ENCODE data around the gene PER2. TPM values are rescaled to one million over a fixed set of nuclear protein-coding genes. Genes with fewer than 3 reads are reported as not detected.

The PER2 gene
- total and polyA plus RNA-seq, 10 donors: 2.0 to 16.2 (median 12.0) TPM

DNA sequence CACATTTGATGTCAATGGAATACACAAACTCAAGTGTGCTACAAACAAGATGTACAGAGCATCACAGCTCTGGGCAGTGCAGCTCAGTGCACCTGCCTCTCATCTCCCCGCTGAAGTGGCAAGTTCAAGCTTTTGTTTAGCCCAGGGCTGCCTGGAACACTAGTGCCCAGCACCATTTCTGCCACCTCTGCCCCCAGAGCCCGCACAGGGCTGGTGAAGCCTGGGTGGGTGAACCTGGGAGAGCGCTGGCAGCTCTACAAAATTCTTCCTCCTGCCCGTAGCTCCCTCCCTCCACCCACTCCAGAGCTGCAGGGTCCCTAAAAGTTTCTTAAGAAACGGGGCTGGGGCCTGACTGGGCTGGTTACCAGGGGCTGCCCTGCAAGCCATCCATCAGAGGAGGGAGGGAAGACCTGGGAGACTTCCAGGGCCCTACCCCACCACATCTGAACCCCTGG, 50.1 kb downstream of the PER2 start:
- Histone ChIP-seq H3K36me3 (no peaks in the 10 kb centered on the region), H3K9me3 (no peaks in the 10 kb centered on the region), H3K27ac (no peak overlapping the region), H3K4me3 (peak overlapping the region in 1 of 8 donors; percentile 90), H3K27me3 (replicated peaks in 1 of 7) (peaks cover 0 to 65% (median 13%) of the 10 kb centered on the region in 7 donors), H3K4me1 (peaks cover 11 to 56% (median 38%) of the 10 kb centered on the region in 6 donors)
- intact Hi-C loops (cut with DNase I; ENCODE audit: low total_unique reads): no loop called here
- TF ChIP-seq POLR2AphosphoS5 (IDR thresholded peaks at IDR 0.05): no peak
- no peak for TF ChIP-seq POLR2A (IDR thresholded peaks at IDR 0.05)
- DNase-seq: peak; percentile 59
- WGBS, 5 donors: 83 to 92% (median 86%) methylated on average over 2 to 5 of the region's 5 CpGs

DNA sequence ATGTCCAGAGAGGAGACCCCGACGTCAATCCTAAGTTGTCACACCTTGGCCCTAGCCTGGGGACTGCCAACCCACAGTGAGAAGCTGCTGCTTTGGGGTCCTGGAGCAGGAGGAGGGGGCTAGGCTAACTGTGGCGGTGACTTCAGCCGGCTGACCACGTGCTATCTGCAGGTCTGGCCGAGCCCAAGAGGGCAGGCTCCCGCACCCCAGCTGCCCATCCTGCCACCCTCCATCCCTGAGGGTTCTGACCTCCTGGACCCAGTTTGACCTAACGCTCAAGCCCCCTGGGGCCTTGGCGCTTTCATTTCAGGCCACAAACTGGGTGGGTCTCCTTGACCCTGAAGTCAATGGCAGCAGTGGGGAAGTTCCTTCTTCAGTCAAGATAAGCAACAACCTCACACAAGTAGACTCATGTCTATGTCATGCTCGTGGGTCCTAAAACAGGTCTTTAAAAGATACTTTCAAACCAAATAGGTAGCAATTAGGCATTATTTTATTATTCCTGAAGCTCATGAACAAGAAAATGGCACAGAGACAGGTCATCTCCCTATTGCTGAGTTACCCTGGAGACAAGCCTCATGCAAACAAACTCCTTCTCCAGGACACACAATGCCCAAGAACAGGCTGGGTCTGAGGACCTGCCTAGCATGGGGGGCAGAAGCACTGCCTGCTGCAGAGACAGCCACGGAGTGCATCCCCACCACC, 50.8 kb downstream of the PER2 start:
- H3K9me3 ChIP-seq: no peaks in the 10 kb centered on the region
- 76 to 89% (median 83%) methylated on average over 8 to 11 of the region's 11 CpGs for WGBS, 5 donors
- no peak overlapping the region for H3K27ac ChIP-seq
- peak; percentile 58 for DNase-seq
- H3K4me1 ChIP-seq: peaks cover 11 to 48% (median 31%) of the 10 kb centered on the region in 6 donors
- TF ChIP-seq POLR2A (IDR thresholded peaks at IDR 0.05) (no peak), POLR2AphosphoS5 (IDR thresholded peaks at IDR 0.05) (no peak)
- TF ChIP-seq, protein P1, sequence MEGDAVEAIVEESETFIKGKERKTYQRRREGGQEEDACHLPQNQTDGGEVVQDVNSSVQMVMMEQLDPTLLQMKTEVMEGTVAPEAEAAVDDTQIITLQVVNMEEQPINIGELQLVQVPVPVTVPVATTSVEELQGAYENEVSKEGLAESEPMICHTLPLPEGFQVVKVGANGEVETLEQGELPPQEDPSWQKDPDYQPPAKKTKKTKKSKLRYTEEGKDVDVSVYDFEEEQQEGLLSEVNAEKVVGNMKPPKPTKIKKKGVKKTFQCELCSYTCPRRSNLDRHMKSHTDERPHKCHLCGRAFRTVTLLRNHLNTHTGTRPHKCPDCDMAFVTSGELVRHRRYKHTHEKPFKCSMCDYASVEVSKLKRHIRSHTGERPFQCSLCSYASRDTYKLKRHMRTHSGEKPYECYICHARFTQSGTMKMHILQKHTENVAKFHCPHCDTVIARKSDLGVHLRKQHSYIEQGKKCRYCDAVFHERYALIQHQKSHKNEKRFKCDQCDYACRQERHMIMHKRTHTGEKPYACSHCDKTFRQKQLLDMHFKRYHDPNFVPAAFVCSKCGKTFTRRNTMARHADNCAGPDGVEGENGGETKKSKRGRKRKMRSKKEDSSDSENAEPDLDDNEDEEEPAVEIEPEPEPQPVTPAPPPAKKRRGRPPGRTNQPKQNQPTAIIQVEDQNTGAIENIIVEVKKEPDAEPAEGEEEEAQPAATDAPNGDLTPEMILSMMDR (IDR thresholded peaks at IDR 0.05 in 8 of 11, conservative IDR thresholded peaks at IDR 0.05 in 3 of 11): no peak
- intact Hi-C loops (cut with DNase I; ENCODE audit: low total_unique reads): no loop called here
- no peaks in the 10 kb centered on the region for H3K36me3 ChIP-seq
- H3K27me3 ChIP-seq (replicated peaks in 1 of 7): peaks cover 0 to 65% (median 13%) of the 10 kb centered on the region in 7 donors
- H3K4me3 ChIP-seq: no peak overlapping the region

DNA sequence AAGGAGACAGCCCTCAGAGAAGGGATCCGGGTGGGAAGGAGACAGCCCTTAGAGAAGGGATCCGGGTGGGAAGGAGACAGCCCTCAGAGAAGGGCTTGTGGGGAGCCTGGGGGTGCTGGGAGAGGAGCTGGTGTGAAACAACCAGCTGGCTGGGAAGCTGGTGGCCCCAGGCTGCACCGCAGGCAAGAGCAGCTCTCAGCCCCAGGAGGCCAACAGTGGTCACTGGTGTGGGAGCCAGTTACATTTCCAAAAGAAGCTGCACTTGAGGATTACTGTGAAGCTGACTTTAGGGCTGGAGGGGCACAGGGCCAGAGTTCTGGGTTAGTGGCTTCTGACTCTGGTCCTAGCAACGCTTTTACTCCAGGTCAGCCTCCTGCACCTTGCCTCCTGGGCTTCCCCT, 51.8 kb downstream of the PER2 start:
- peaks cover 0 to 64% (median 13%) of the 10 kb centered on the region in 7 donors for H3K27me3 ChIP-seq (replicated peaks in 1 of 7)
- no peaks in the 10 kb centered on the region for H3K9me3 ChIP-seq
- H3K4me1 ChIP-seq: peaks cover 11 to 45% (median 30%) of the 10 kb centered on the region in 6 donors
- no peaks in the 10 kb centered on the region for H3K36me3 ChIP-seq
- H3K4me3 ChIP-seq: no peak overlapping the region
- no peak overlapping the region for H3K27ac ChIP-seq
- WGBS, 5 donors: 58 to 92% (median 88%) methylated on average over 4 of the region's 4 CpGs
- peak; percentile 48 for DNase-seq
- TF ChIP-seq, protein P1 (IDR thresholded peaks at IDR 0.05 in 8 of 11, conservative IDR thresholded peaks at IDR 0.05 in 3 of 11): no peak
- TF ChIP-seq POLR2A (IDR thresholded peaks at IDR 0.05) (no peak), POLR2AphosphoS5 (IDR thresholded peaks at IDR 0.05) (no peak)
- intact Hi-C loops (cut with DNase I; ENCODE audit: low total_unique reads): no loop called here

DNA sequence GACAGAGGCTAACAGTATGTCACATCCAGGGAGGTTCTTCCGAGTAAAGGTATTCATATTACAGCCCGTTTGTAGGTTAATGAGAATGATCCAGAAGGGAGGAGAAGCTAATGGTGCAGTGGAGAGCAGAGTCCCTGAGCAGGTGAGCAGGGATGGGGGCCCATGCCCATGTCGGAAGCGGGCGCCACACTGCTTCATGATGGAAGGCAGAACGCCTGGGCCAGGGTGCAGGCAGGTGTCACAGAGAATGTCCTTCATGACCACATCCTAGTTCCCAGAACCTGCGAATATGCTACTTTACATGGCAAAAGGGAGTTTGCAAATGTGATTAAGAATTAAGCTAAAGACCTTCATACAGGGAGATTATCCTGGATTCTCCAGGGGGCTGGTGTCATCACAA, 52.6 kb downstream of the PER2 start:
- intact Hi-C loops (cut with DNase I; ENCODE audit: low total_unique reads): no loop called here
- peaks cover 9 to 45% (median 30%) of the 10 kb centered on the region in 6 donors for H3K4me1 ChIP-seq
- H3K27ac ChIP-seq: no peak overlapping the region
- no peak overlapping the region for H3K4me3 ChIP-seq
- no peak for TF ChIP-seq POLR2AphosphoS5 (IDR thresholded peaks at IDR 0.05)
- TF ChIP-seq POLR2A (IDR thresholded peaks at IDR 0.05): no peak
- TF ChIP-seq, protein P1 (IDR thresholded peaks at IDR 0.05 in 8 of 11, conservative IDR thresholded peaks at IDR 0.05 in 3 of 11): no peak
- H3K27me3 ChIP-seq (replicated peaks in 1 of 7): peaks cover 0 to 56% (median 13%) of the 10 kb centered on the region in 7 donors
- H3K9me3 ChIP-seq: no peaks in the 10 kb centered on the region
- 88 to 92% (median 89%) methylated on average over 7 of the region's 7 CpGs for WGBS, 5 donors
- no peaks in the 10 kb centered on the region for H3K36me3 ChIP-seq
- no peak for DNase-seq
